Thyroid gland (tissue), 4 donors: ENCODE measurements around the gene KCNMA1.

ENCODE experiments used
- POLR2A ChIP-seq, 2 donors: fragments of 450-650 bp; IDR thresholded peaks; one replicate each; pipeline ENCODE4 v1.6.1; 2017; ENCODE audit warnings: antibody characterized with exemption in 2 of 2, mild to moderate bottlenecking in 2 of 2, moderate library complexity in 1 of 2
- TF ChIP-seq, protein P1 (sequence below), 6 experiments: fragments of 200-600 bp in 3 of 6; fragments of 450-650 bp in 3 of 6; sonication (generic) in 3 of 6; IDR thresholded peaks; one replicate each; pipeline ENCODE4 v1.5.1; 2016 to 2019; ENCODE audit warnings: antibody characterized with exemption in 6 of 6, mild to moderate bottlenecking in 2 of 6, inconsistent platforms in 1 of 6, moderate library complexity in 1 of 6

DNA sequence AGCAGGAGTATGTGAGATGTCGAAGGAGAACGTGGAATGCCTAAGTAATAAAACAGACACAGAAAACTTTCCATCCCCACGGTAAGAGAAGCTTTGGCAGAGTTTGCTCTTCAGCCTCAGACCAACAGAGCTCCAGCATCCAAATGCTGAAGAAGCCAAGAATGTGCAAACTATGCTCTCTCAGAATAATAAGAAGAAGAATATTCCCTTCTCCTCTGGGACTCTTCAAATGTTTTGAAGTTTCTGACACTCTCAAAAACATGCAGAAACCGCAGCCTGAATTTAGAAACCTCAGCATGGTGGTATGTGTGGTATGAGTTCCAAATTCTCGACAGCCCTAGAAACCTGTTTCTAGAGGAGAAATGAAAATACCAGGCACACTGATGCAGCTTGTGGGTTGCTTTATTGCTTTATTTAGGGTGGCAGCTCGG lies 113.3 kb downstream of the KCNMA1 start:
- TF ChIP-seq, protein P1, sequence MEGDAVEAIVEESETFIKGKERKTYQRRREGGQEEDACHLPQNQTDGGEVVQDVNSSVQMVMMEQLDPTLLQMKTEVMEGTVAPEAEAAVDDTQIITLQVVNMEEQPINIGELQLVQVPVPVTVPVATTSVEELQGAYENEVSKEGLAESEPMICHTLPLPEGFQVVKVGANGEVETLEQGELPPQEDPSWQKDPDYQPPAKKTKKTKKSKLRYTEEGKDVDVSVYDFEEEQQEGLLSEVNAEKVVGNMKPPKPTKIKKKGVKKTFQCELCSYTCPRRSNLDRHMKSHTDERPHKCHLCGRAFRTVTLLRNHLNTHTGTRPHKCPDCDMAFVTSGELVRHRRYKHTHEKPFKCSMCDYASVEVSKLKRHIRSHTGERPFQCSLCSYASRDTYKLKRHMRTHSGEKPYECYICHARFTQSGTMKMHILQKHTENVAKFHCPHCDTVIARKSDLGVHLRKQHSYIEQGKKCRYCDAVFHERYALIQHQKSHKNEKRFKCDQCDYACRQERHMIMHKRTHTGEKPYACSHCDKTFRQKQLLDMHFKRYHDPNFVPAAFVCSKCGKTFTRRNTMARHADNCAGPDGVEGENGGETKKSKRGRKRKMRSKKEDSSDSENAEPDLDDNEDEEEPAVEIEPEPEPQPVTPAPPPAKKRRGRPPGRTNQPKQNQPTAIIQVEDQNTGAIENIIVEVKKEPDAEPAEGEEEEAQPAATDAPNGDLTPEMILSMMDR (IDR thresholded peaks at IDR 0.05) = no peak
- no peak for TF ChIP-seq POLR2A (IDR thresholded peaks at IDR 0.05)
